ENCODE data around the gene FASLG.

DNA sequence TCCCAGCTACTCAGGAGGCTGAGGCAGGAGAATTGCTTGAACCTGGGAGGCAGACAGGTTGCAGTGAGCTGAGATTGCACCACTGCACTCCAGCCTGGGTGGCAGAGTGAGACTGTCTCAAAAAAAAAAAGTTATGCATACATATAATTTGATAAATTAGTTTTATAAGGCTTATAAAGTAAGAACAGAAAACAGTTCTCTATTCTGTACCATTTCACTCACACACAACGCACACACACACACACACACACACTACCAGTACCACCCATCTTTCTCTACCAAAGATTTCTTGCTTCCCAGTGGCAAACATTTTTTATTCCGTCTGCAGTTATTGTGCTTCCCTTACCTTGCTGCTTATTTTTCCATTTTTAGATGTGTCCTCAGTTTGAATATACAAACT, 46.4 kb upstream of the FASLG start:
- TF ChIP-seq, protein P1, sequence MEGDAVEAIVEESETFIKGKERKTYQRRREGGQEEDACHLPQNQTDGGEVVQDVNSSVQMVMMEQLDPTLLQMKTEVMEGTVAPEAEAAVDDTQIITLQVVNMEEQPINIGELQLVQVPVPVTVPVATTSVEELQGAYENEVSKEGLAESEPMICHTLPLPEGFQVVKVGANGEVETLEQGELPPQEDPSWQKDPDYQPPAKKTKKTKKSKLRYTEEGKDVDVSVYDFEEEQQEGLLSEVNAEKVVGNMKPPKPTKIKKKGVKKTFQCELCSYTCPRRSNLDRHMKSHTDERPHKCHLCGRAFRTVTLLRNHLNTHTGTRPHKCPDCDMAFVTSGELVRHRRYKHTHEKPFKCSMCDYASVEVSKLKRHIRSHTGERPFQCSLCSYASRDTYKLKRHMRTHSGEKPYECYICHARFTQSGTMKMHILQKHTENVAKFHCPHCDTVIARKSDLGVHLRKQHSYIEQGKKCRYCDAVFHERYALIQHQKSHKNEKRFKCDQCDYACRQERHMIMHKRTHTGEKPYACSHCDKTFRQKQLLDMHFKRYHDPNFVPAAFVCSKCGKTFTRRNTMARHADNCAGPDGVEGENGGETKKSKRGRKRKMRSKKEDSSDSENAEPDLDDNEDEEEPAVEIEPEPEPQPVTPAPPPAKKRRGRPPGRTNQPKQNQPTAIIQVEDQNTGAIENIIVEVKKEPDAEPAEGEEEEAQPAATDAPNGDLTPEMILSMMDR (IDR thresholded peaks at IDR 0.05) = no peak
- no peak for TF ChIP-seq EP300 (IDR thresholded peaks at IDR 0.05; ENCODE audit: low read depth)
- TF ChIP-seq POLR2A (IDR thresholded peaks at IDR 0.05) = no peak
- no peak for TF ChIP-seq POLR2AphosphoS5 (IDR thresholded peaks at IDR 0.05)
